KMS-11 (cell line): ENCODE measurements around the gene TRA2A.

Source experiments
- H2AFZ ChIP-seq: fragments of 200-600 bp; sonication (generic); 2 replicates; pipeline ENCODE4 v1.6.1; 2016; ENCODE audit warnings: antibody characterized with exemption, mixed run types, low read depth
- H3K27ac ChIP-seq: fragments of 200-600 bp; sonication (generic); 2 replicates; pipeline ENCODE4 v1.6.1; 2016; ENCODE audit warnings: mild to moderate bottlenecking, mixed run types
- H3K27me3 ChIP-seq: fragments of 200-600 bp; sonication (generic); 2 replicates; pipeline ENCODE4 v1.6.1; 2017; ENCODE audit warnings: mild to moderate bottlenecking, low read depth, mixed run types, moderate library complexity; ENCODE audit not compliant: insufficient read depth
- H3K36me3 ChIP-seq: fragments of 200-600 bp; sonication (generic); 2 replicates; pipeline ENCODE4 v1.6.1; 2017; ENCODE audit warnings: mild to moderate bottlenecking, mixed run types; ENCODE audit not compliant: insufficient read depth
- H3K4me1 ChIP-seq: fragments of 200-600 bp; sonication (generic); 2 replicates; pipeline ENCODE4 v1.6.1; 2016; ENCODE audit warnings: mild to moderate bottlenecking, low read depth, mixed run types; ENCODE audit not compliant: poor library complexity, severe bottlenecking
- H3K4me2 ChIP-seq: fragments of 200-600 bp; sonication (generic); 2 replicates; pipeline ENCODE4 v1.7.0; 2016; ENCODE audit warnings: mild to moderate bottlenecking, mixed run types
- H3K4me3 ChIP-seq: fragments of 200-600 bp; sonication (generic); IDR thresholded peaks from 2 replicates; pipeline ENCODE4 v1.6.1; 2017; ENCODE audit warnings: low read depth, low read length, mixed read lengths; ENCODE audit not compliant: insufficient read depth
- H3K79me2 ChIP-seq: fragments of 200-600 bp; sonication (generic); 2 replicates; pipeline ENCODE4 v1.6.1; 2016; ENCODE audit warnings: low read depth, mixed run types; ENCODE audit not compliant: insufficient read depth
- H3K9ac ChIP-seq: fragments of 200-600 bp; sonication (generic); 2 replicates; pipeline ENCODE4 v1.6.1; 2016; ENCODE audit warnings: mild to moderate bottlenecking, mixed run types
- H4K20me1 ChIP-seq: fragments of 200-600 bp; sonication (generic); 2 replicates; pipeline ENCODE4 v1.6.1; 2016; ENCODE audit warnings: mild to moderate bottlenecking, mixed run types; ENCODE audit not compliant: insufficient read depth
- CTCF ChIP-seq: fragments of 200-600 bp; sonication (generic); conservative IDR thresholded peaks from 2 replicates; pipeline ENCODE4 v1.6.1; 2017; ENCODE audit warnings: low read depth, mild to moderate bottlenecking, antibody characterized with exemption, low read length, moderate library complexity, mixed read lengths

TRA2A gene

GRCh38 chr7:23476286-23477156 lies 55.3 kb downstream of the TRA2A start:
- H3K4me3 ChIP-seq = no peak overlapping the region
- H3K36me3 ChIP-seq = no peaks in the 10 kb centered on the region
- peak overlapping the region; percentile 94 for H3K4me2 ChIP-seq
- H3K27me3 ChIP-seq = no peaks in the 10 kb centered on the region
- H3K79me2 ChIP-seq = peaks cover 94% of the 10 kb centered on the region
- no peak overlapping the region for H2AFZ ChIP-seq
- H3K27ac ChIP-seq = peak overlapping the region; percentile 95
- H3K4me1 ChIP-seq = peaks cover 41% of the 10 kb centered on the region
- TF ChIP-seq CTCF = no peak
- peak overlapping the region; percentile 94 for H3K9ac ChIP-seq
- H4K20me1 ChIP-seq = no peaks in the 10 kb centered on the region

GRCh38 chr7:23475576-23475839 lies 56.3 kb downstream of the TRA2A start:
- Histone ChIP-seq H3K4me2 (peak overlapping the region; percentile 94), H3K79me2 (peaks cover 88% of the 10 kb centered on the region), H3K4me1 (peaks cover 37% of the 10 kb centered on the region), H3K36me3 (no peaks in the 10 kb centered on the region), H3K4me3 (no peak overlapping the region), H2AFZ (no peak overlapping the region), H3K9ac (peak overlapping the region; percentile 94), H4K20me1 (no peaks in the 10 kb centered on the region), H3K27me3 (no peaks in the 10 kb centered on the region), H3K27ac (peak overlapping the region; percentile 95)
- TF ChIP-seq CTCF = no peak

GRCh38 chr7:23474829-23475575 lies 56.8 kb downstream of the TRA2A start:
- H3K4me2 ChIP-seq = peak overlapping the region; percentile 94
- H3K79me2 ChIP-seq = peaks cover 86% of the 10 kb centered on the region
- no peak for TF ChIP-seq CTCF
- peak overlapping the region; percentile 94 for H3K9ac ChIP-seq
- no peak overlapping the region for H2AFZ ChIP-seq
- peak overlapping the region; percentile 95 for H3K27ac ChIP-seq
- no peak overlapping the region for H3K4me3 ChIP-seq
- peaks cover 32% of the 10 kb centered on the region for H3K4me1 ChIP-seq
- H3K27me3 ChIP-seq = no peaks in the 10 kb centered on the region
- no peaks in the 10 kb centered on the region for H4K20me1 ChIP-seq
- no peaks in the 10 kb centered on the region for H3K36me3 ChIP-seq

- Histone ChIP-seq H3K9ac (peak overlapping the region; percentile 94), H3K27ac (peak overlapping the region; percentile 95), H3K79me2 (peaks cover 86% of the 10 kb centered on the region), H3K4me1 (peaks cover 25% of the 10 kb centered on the region), H3K36me3 (no peaks in the 10 kb centered on the region), H3K4me3 (no peak overlapping the region), H2AFZ (no peak overlapping the region), H3K4me2 (peak overlapping the region; percentile 99), H3K27me3 (no peaks in the 10 kb centered on the region), H4K20me1 (no peaks in the 10 kb centered on the region)
- no peak for TF ChIP-seq CTCF
These were observed 57.5 kb downstream of the TRA2A start for GRCh38 chr7:23474094-23474828.
